Endothelial cell of umbilical vein (primary cell): ENCODE measurements around the gene FRMD4A. TPM values are rescaled to one million over a fixed set of nuclear protein-coding genes. Genes with fewer than 3 reads are reported as not detected.

Experiments used
- BruUV-seq: library from RNA; stranded (reverse); fragments of 400-500 nt; replicated peaks from 2 replicates; lab custom pipeline; 2021; lab: Mats Ljungman, UMichigan
- CTCF ChIA-PET: fragments of 300-600, 350-600 bp; sonication (Branson Sonifier 250); formaldehyde crosslinking; loops from one replicate; lab custom pipeline; 2021; ENCODE audit warnings: antibody characterized with exemption, inconsistent platforms; lab: Charles Lee
- POLR2A ChIA-PET: fragments of 300-600, 350-600 bp; sonication (Branson Sonifier 250); formaldehyde crosslinking; loops from one replicate; lab custom pipeline; 2021; ENCODE audit warnings: antibody characterized with exemption, inconsistent platforms; lab: Charles Lee
- DNase-seq: peaks from one replicate; pipeline ENCODE4 v3.0.0-alpha.2; 2011; ENCODE audit warnings: low read depth, low spot score
- FAIRE-seq: peaks from 2 replicates; lab custom pipeline; 2011; peaks lifted over from hg19 to GRCh38; lab: Jason Lieb, UNC
- H2AFZ ChIP-seq: 2 replicates; pipeline ENCODE4 v1.6.0; 2012; ENCODE audit warnings: low read depth, low read length, control low read depth, inconsistent platforms
- H3K27ac ChIP-seq: 2 replicates; pipeline ENCODE4 v1.5.1; 2011; ENCODE audit warnings: low read depth, mild to moderate bottlenecking, control low read depth, low read length, moderate library complexity; ENCODE audit not compliant: insufficient read depth
- H3K27me3 ChIP-seq, 2 experiments: 2 replicates each; pipeline versions ENCODE4 v1.6.0 to v1.6.1; 2011; ENCODE audit warnings: low read length in 2 of 2, mixed read lengths in 1 of 2; ENCODE audit not compliant: control insufficient read depth in 2 of 2, insufficient read depth in 2 of 2
- H3K36me3 ChIP-seq, 2 experiments: 2 replicates in 1 of 2; 3 replicates in 1 of 2; pipeline ENCODE4 v1.5.1; 2011; ENCODE audit warnings: low read length in 2 of 2, mild to moderate bottlenecking in 1 of 2, moderate library complexity in 1 of 2; ENCODE audit not compliant: control insufficient read depth in 2 of 2, insufficient read depth in 2 of 2; ENCODE audit errors: extremely low read depth in 1 of 2
- H3K4me1 ChIP-seq: 3 replicates; pipeline ENCODE4 v1.5.1; 2011; ENCODE audit warnings: mild to moderate bottlenecking, low read length; ENCODE audit not compliant: control insufficient read depth, insufficient read depth; ENCODE audit errors: extremely low read depth
- H3K4me2 ChIP-seq: 2 replicates; pipeline ENCODE4 v1.6.1; 2011; ENCODE audit warnings: low read length, control low read depth, mixed read lengths; ENCODE audit not compliant: insufficient read depth
- H3K4me3 ChIP-seq, 3 experiments: fragments of 200-600 bp in 1 of 3; sonication (generic), shearing (Covaris generic) in 1 of 3; replicated peaks in 1 of 3; 2 replicates each; pipeline ENCODE4 v1.5.1; 2011 to 2016; ENCODE audit warnings: control low read depth in 3 of 3, low read length in 3 of 3, mild to moderate bottlenecking in 2 of 3, inconsistent platforms in 1 of 3, low read depth in 1 of 3, moderate library complexity in 1 of 3; ENCODE audit not compliant: insufficient read depth in 1 of 3
- H3K79me2 ChIP-seq: 2 replicates; pipeline ENCODE4 v1.6.0; 2012; ENCODE audit warnings: low read length, inconsistent platforms; ENCODE audit not compliant: control insufficient read depth, insufficient read depth
- H3K9ac ChIP-seq: replicated peaks from 2 replicates; pipeline ENCODE3; 2011; ENCODE audit warnings: low read length, control low read depth; ENCODE audit not compliant: insufficient read depth; ENCODE audit errors: extremely low read depth
- H3K9me1 ChIP-seq: replicated peaks from 3 replicates; pipeline ENCODE4 v1.6.0; 2011; ENCODE audit warnings: mild to moderate bottlenecking, low read length; ENCODE audit not compliant: control insufficient read depth, insufficient read depth; ENCODE audit errors: extremely low read depth
- H3K9me3 ChIP-seq: replicated peaks from 2 replicates; pipeline ENCODE4 v1.5.1; 2012; ENCODE audit warnings: low read length, inconsistent platforms; ENCODE audit not compliant: control insufficient read depth, insufficient read depth
- H4K20me1 ChIP-seq: replicated peaks from 2 replicates; pipeline ENCODE3; 2011; ENCODE audit warnings: mild to moderate bottlenecking, low read length; ENCODE audit not compliant: control insufficient read depth, insufficient read depth; ENCODE audit errors: extremely low read depth
- EZH2 ChIP-seq: IDR thresholded peaks from 2 replicates; pipeline ENCODE4 v1.6.1; 2012; ENCODE audit warnings: borderline replicate concordance, low read depth, mild to moderate bottlenecking, moderate library complexity, low read length, inconsistent platforms; ENCODE audit not compliant: severe bottlenecking
- FOS ChIP-seq: IDR thresholded peaks from 2 replicates; pipeline ENCODE4 v1.6.1; 2011; ENCODE audit warnings: mild to moderate bottlenecking, low read length, moderate library complexity, borderline replicate concordance; ENCODE audit not compliant: insufficient read depth
- GATA2 ChIP-seq: IDR thresholded peaks from 2 replicates; pipeline ENCODE4 v1.7.0; 2011; ENCODE audit warnings: low read depth, mild to moderate bottlenecking, moderate library complexity, mixed read lengths, low read length; ENCODE audit not compliant: insufficient read length, insufficient read depth
- JUN ChIP-seq: IDR thresholded peaks from 2 replicates; pipeline ENCODE4 v1.6.1; 2011; ENCODE audit warnings: borderline replicate concordance, low read depth; ENCODE audit not compliant: insufficient read length, insufficient read depth
- MYC ChIP-seq: IDR thresholded peaks from one replicate; pipeline ENCODE4 v1.6.1; 2011; ENCODE audit warnings: mild to moderate bottlenecking, low read depth, low read length
- POLR2A ChIP-seq: IDR thresholded peaks from 2 replicates; pipeline ENCODE4 v1.6.1; 2012; ENCODE audit warnings: low read depth, mild to moderate bottlenecking, control low read depth, low read length
- POLR2AphosphoS5 ChIP-seq: IDR thresholded peaks from 2 replicates; pipeline ENCODE4 v1.6.1; 2012; ENCODE audit warnings: low read depth, mild to moderate bottlenecking, control low read depth, low read length, moderate library complexity; ENCODE audit not compliant: insufficient read depth
- dilution Hi-C: fragments of 300-500 bp; cut with MboI; formaldehyde crosslinking; loops from one replicate; pipeline ENCODE4 v1.15.0; 2019; ENCODE audit warnings: low sequenced_read_pairs; ENCODE audit not compliant: extremely low pct_ligation_motif_present
- intact Hi-C: fragments of 100-400 bp; cut with micrococcal nuclease; formaldehyde crosslinking; loops from one replicate; pipeline ENCODE4 v1.10.0; 2022
- polyA plus RNA-seq, 4 experiments: library from polyadenylated mRNA; depleted of rRNA in 3 of 4; stranded (reverse) in 3 of 4; unstranded in 1 of 4; fragments of >200 nt; gene quantifications; 2 replicates each; pipeline versions ENCODE4 v1.2.1 to v1.2.3, GENCODE V29; 2011 to 2012; ENCODE audit warnings: missing spikeins in 1 of 4
- total RNA-seq: library from RNA; stranded (reverse); gene quantifications from 2 replicates; pipeline ENCODE4 v1.2.3, GENCODE V29; 2021
- TF ChIP-seq, protein P1 (sequence below), 2 donors: IDR thresholded peaks; 1 replicate in 1 of 2; 2 replicates in 1 of 2; pipeline ENCODE4 v1.5.1; 2011; ENCODE audit warnings: low read length in 2 of 2, mild to moderate bottlenecking in 2 of 2, moderate library complexity in 2 of 2, control low read depth in 1 of 2, inconsistent platforms in 1 of 2, low read depth in 1 of 2; ENCODE audit not compliant: insufficient read depth in 1 of 2; ENCODE audit errors: extremely low read depth in 1 of 2
- TF ChIP-seq, protein P2 (sequence below): IDR thresholded peaks from 2 replicates; pipeline ENCODE4 v1.6.1; 2011; ENCODE audit not compliant: insufficient read depth, insufficient read length

The FRMD4A gene
- total and polyA plus RNA-seq, 2 donors (not counting 3 experiments of a cell fraction or from before 2014, with no cell fraction given), result 123 to 148 TPM

DNA sequence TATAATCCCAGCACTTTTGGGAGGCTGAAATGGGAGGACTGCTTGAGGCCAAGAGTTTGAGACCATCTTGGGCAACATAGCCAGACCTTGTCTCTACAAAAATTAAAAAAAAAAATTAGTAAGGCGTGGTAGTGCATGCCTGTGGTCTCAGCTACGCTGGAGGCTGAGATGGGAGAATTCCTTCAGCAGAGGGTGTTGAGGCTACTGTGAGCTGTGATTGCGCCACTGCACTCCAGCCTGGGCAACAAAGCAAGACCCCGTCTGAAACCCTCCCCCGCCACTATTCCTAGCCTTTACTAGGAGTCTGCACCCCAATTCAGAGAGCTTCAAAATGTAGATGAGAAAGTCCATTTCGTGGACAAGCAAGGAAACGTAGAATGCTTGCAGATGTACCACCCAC lies 648.8 kb downstream of the FRMD4A start:
- peaks cover 34% of the 10 kb centered on the region for H3K79me2 ChIP-seq
- H3K27me3 ChIP-seq, result no peaks in the 10 kb centered on the region
- no peak for DNase-seq
- peaks cover 4% of the 10 kb centered on the region for H4K20me1 ChIP-seq
- no peak overlapping the region for H2AFZ ChIP-seq
- TF ChIP-seq JUN (no peak), EZH2 (no peak), GATA2 (no peak), MYC (no peak), POLR2AphosphoS5 (no peak), POLR2A (no peak), FOS (no peak)
- TF ChIP-seq, protein P1, sequence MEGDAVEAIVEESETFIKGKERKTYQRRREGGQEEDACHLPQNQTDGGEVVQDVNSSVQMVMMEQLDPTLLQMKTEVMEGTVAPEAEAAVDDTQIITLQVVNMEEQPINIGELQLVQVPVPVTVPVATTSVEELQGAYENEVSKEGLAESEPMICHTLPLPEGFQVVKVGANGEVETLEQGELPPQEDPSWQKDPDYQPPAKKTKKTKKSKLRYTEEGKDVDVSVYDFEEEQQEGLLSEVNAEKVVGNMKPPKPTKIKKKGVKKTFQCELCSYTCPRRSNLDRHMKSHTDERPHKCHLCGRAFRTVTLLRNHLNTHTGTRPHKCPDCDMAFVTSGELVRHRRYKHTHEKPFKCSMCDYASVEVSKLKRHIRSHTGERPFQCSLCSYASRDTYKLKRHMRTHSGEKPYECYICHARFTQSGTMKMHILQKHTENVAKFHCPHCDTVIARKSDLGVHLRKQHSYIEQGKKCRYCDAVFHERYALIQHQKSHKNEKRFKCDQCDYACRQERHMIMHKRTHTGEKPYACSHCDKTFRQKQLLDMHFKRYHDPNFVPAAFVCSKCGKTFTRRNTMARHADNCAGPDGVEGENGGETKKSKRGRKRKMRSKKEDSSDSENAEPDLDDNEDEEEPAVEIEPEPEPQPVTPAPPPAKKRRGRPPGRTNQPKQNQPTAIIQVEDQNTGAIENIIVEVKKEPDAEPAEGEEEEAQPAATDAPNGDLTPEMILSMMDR (IDR thresholded peaks at IDR 0.05; ENCODE audit: extremely low read depth in 1 of 2, insufficient read depth in 1 of 2, low read depth in 1 of 2, low read length in 2 of 2), result no peak
- TF ChIP-seq, protein P2, sequence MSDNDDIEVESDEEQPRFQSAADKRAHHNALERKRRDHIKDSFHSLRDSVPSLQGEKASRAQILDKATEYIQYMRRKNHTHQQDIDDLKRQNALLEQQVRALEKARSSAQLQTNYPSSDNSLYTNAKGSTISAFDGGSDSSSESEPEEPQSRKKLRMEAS, result no peak
- intact Hi-C loops (no loop called here), dilution Hi-C loops (no loop called here)
- no peak overlapping the region for H3K27ac ChIP-seq
- no peak overlapping the region for H3K4me2 ChIP-seq
- peaks cover 9 to 22% of the 10 kb centered on the region in 2 experiments for H3K36me3 ChIP-seq
- ChIA-PET CTCF (interaction anchor here (0.7 kb wide), 1 partner anchor 275 kb away, joined by 3 read pairs; no protein-coding TSS in a partner anchor), POLR2A (no interaction called here)
- no peaks in the 10 kb centered on the region for H3K9me1 ChIP-seq
- no peak overlapping the region for H3K4me3 ChIP-seq
- H3K4me1 ChIP-seq, result peaks cover 38% of the 10 kb centered on the region
- BruUV-seq, result no TSS peak
- no peaks in the 10 kb centered on the region for H3K9me3 ChIP-seq
- H3K9ac ChIP-seq, result no peak overlapping the region
- no peak for FAIRE-seq
